SU-DHL-6 (cell line): ENCODE data around the gene MED26.

Experiments
- CTCF ChIP-seq: fragments of 200-600 bp; sonication (generic); IDR thresholded peaks from one replicate; pipeline ENCODE4 v1.5.1; 2017; ENCODE audit warnings: antibody characterized with exemption, mild to moderate bottlenecking, low read length, moderate library complexity; ENCODE audit not compliant: insufficient read depth, poor library complexity, severe bottlenecking
- EZH2phosphoT487 ChIP-seq: fragments of 200-600 bp; sonication (generic), shearing (Covaris generic); conservative IDR thresholded peaks from 2 replicates; pipeline ENCODE4 v1.6.1; 2018; ENCODE audit warnings: mild to moderate bottlenecking, antibody characterized with exemption, low read length, moderate library complexity, mixed read lengths

DNA sequence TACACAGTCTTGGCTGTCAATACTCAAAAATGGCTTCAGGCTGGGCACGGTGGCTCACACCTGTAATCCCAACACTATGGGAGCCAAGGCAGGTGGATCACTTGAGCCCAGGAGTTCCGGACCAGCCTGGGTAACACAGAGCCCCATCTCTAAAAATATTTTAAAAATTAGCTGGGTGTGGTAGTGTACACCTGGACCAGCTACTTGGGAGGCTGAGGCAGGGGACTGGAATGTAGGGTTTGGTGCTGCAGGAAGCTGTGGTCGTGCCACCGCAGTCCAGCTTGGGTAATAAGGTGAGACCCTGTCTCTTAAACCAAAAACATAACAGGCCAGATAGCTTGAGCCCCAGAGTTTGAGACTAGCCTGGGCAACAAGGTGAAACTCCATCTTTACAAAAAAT lies 79.0 kb downstream of the MED26 start:
- TF ChIP-seq CTCF (no peak), EZH2phosphoT487 (no peak)
